ENCODE data around the gene PLEKHM3. TPM values are rescaled to one million over a fixed set of nuclear protein-coding genes. Genes with fewer than 3 reads are reported as not detected.

The PLEKHM3 gene
- total RNA-seq, 4 donors from 2014 or later = 5.6 to 8.8 (median 6.8) TPM

DNA sequence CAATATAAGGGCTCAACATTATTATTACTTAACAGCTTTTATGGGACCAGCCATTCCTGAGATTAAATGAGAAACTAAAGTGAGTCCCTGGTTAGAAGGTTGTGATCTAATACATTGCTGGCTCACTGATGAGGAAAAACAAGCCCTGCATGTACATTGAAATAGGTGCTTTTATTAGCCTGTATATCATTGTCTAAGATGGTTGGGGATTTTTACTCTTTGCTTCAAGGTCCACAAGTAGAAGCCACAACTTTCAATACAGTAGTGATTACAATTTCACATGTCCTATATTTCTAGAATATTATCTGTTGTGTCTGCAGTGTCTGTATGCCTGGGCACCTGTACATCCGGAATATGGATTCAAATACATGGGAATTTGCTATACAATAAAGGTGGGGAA is 151.5 kb downstream of the PLEKHM3 start:
- Histone ChIP-seq H3K4me3 (no peak overlapping the region), H3K27ac (no peak overlapping the region), H3K9me3 (no peaks in the 10 kb centered on the region), H3K27me3 (no peaks in the 10 kb centered on the region), H3K36me3 (no peaks in the 10 kb centered on the region), H3K4me1 (peaks cover 3 to 11% of the 10 kb centered on the region in 2 donors)
- intact Hi-C loops (cut with DNase I; ENCODE audit: low total_unique reads) (no loop called here), in situ Hi-C loops (cut with MboI; ENCODE audit: low sequenced_read_pairs in 4 of 4) (no loop called here)
- ATAC-seq (no peak), DNase-seq (no peak)
- TF ChIP-seq, protein P1, sequence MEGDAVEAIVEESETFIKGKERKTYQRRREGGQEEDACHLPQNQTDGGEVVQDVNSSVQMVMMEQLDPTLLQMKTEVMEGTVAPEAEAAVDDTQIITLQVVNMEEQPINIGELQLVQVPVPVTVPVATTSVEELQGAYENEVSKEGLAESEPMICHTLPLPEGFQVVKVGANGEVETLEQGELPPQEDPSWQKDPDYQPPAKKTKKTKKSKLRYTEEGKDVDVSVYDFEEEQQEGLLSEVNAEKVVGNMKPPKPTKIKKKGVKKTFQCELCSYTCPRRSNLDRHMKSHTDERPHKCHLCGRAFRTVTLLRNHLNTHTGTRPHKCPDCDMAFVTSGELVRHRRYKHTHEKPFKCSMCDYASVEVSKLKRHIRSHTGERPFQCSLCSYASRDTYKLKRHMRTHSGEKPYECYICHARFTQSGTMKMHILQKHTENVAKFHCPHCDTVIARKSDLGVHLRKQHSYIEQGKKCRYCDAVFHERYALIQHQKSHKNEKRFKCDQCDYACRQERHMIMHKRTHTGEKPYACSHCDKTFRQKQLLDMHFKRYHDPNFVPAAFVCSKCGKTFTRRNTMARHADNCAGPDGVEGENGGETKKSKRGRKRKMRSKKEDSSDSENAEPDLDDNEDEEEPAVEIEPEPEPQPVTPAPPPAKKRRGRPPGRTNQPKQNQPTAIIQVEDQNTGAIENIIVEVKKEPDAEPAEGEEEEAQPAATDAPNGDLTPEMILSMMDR (IDR thresholded peaks at IDR 0.05 in 4 of 5, conservative IDR thresholded peaks at IDR 0.05 in 1 of 5) = no peak
- no peak for TF ChIP-seq POLR2A (IDR thresholded peaks at IDR 0.05)

DNA sequence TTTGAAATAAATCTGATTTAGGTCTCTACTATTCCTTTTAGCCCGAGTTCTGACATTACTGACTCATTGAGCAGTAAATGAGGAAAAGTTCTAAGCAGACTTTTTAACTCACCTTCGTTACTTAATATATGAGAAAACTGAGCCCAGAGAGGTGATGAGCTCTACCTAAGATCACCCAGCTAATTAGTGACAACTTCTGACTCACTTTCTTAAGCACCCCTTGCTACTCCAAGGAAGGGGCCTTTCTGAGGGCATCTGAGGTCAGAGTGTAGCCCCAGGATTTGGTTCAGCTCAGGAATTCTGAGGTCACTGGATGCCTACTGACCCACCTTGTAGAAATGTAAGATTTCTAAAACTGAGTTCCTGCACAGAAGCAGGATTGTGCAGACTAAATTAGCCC is 153.4 kb downstream of the PLEKHM3 start:
- ATAC-seq (no peak), DNase-seq (no peak)
- H3K4me1 ChIP-seq = peaks cover 3 to 11% of the 10 kb centered on the region in 2 donors
- TF ChIP-seq POLR2A (IDR thresholded peaks at IDR 0.05) = no peak
- TF ChIP-seq, protein P1 (IDR thresholded peaks at IDR 0.05 in 4 of 5, conservative IDR thresholded peaks at IDR 0.05 in 1 of 5) = no peak
- H3K4me3 ChIP-seq = no peak overlapping the region
- in situ Hi-C loops (cut with MboI; ENCODE audit: low sequenced_read_pairs in 4 of 4) (no loop called here), intact Hi-C loops (cut with DNase I; ENCODE audit: low total_unique reads) (no loop called here)
- H3K27ac ChIP-seq = no peak overlapping the region
- no peaks in the 10 kb centered on the region for H3K9me3 ChIP-seq
- H3K36me3 ChIP-seq = no peaks in the 10 kb centered on the region
- H3K27me3 ChIP-seq = no peaks in the 10 kb centered on the region

DNA sequence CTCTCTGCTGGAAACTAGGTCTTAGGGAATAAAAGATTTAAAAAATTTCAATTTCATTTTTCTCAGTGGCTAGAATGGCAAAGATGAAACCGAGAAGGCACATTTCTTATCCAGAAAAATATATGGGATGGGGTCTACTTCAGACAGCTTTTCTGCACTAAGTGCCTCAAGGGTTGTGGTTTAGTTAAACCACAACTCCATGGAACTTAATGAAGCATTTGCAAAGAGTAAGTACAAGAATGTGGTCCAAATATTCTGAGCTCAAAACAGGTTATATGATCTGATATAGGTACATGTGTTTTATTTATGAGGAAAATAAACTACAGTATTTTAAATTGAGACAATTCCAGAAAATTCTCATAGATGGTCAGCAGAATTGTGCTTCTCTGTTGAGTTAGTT is 153.8 kb downstream of the PLEKHM3 start:
- TF ChIP-seq, protein P1 (IDR thresholded peaks at IDR 0.05 in 4 of 5, conservative IDR thresholded peaks at IDR 0.05 in 1 of 5) = no peak
- no peak for TF ChIP-seq POLR2A (IDR thresholded peaks at IDR 0.05)
- no peak for ATAC-seq

DNA sequence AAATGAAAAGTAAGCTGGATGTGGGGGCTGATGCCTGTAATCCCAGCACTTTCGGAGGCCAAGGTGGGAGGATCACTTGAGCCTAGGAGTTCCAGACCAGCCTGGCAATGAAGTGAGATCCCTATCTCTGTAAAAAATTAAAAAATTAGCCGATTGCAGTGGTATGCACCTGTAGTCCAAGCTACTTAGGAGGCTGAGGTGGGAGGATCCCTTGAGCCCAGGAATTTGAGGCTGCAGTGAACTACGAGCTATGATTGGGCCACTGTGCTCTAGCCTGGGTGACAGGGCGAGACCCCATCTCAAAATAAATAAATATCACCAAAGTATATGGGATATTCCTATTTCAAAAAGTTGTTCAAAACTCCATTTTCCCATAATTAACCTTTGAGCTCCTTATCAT is 154.5 kb downstream of the PLEKHM3 start:
- no peak overlapping the region for H3K27ac ChIP-seq

More for the DNA sequence above, 153.8 kb downstream of the PLEKHM3 start:
- Histone ChIP-seq H3K27me3 (no peaks in the 10 kb centered on the region), H3K36me3 (no peaks in the 10 kb centered on the region), H3K9me3 (no peaks in the 10 kb centered on the region), H3K4me1 (peaks cover 3 to 11% of the 10 kb centered on the region in 2 donors), H3K4me3 (no peak overlapping the region), H3K27ac (no peak overlapping the region)
- in situ Hi-C loops (cut with MboI; ENCODE audit: low sequenced_read_pairs in 4 of 4) (no loop called here), intact Hi-C loops (cut with DNase I; ENCODE audit: low total_unique reads) (no loop called here)
- DNase-seq = no peak

More for the DNA sequence above, 154.5 kb downstream of the PLEKHM3 start:
- ATAC-seq (no peak), DNase-seq (no peak)
- intact Hi-C loops (cut with DNase I; ENCODE audit: low total_unique reads) (no loop called here), in situ Hi-C loops (cut with MboI; ENCODE audit: low sequenced_read_pairs in 4 of 4) (no loop called here)
- Histone ChIP-seq H3K9me3 (no peaks in the 10 kb centered on the region), H3K4me3 (no peak overlapping the region), H3K27me3 (no peaks in the 10 kb centered on the region), H3K36me3 (no peaks in the 10 kb centered on the region), H3K4me1 (peaks cover 3 to 11% of the 10 kb centered on the region in 2 donors)
- no peak for TF ChIP-seq POLR2A (IDR thresholded peaks at IDR 0.05)
- TF ChIP-seq, protein P1 (IDR thresholded peaks at IDR 0.05 in 4 of 5, conservative IDR thresholded peaks at IDR 0.05 in 1 of 5) = no peak

Data from gastrocnemius medialis (tissue), 4 donors.